ENCODE results near the gene FKBP1B.
"Not testable (repeated sequence)": the region's sequence is repeated elsewhere in the genome, so short reads cannot be mapped to it uniquely, and the experiment has no call there.

The FKBP1B gene

GRCh38 chr2:24024018-24024417 is 25.5 kb upstream of the FKBP1B start:
- no peak overlapping the region for H3K4me2 ChIP-seq (ENCODE audit: low read length)
- H3K36me3 ChIP-seq (ENCODE audit: insufficient read depth, low read length), result peaks cover 19% of the 10 kb centered on the region
- H3K9ac ChIP-seq (ENCODE audit: low read depth, low read length), result no peak overlapping the region
- peaks cover 8% of the 10 kb centered on the region for H3K4me1 ChIP-seq (ENCODE audit: control insufficient read depth, insufficient read depth, low read length)
- no peaks in the 10 kb centered on the region for H3K27me3 ChIP-seq (ENCODE audit: control insufficient read depth, insufficient read depth, low read length)
- H3K4me3 ChIP-seq (ENCODE audit: low read length), result no peak overlapping the region
- H3K9me3 ChIP-seq (replicated peaks; ENCODE audit: low read length), result no peaks in the 10 kb centered on the region

- no peak overlapping the region for H3K4me3 ChIP-seq (ENCODE audit: low read length)
- no peaks in the 10 kb centered on the region for H3K27me3 ChIP-seq (ENCODE audit: control insufficient read depth, insufficient read depth, low read length)
- peaks cover 8% of the 10 kb centered on the region for H3K4me1 ChIP-seq (ENCODE audit: control insufficient read depth, insufficient read depth, low read length)
- peaks cover 30% of the 10 kb centered on the region for H3K36me3 ChIP-seq (ENCODE audit: insufficient read depth, low read length)
- H3K9ac ChIP-seq (ENCODE audit: low read depth, low read length), result no peak overlapping the region
- H3K4me2 ChIP-seq (ENCODE audit: low read length), result no peak overlapping the region
- no peaks in the 10 kb centered on the region for H3K9me3 ChIP-seq (replicated peaks; ENCODE audit: low read length)
These were observed 24.4 kb upstream of the FKBP1B start for GRCh38 chr2:24024996-24025663.

- Histone ChIP-seq H3K9ac (ENCODE audit: low read depth, low read length) (no peak overlapping the region), H3K36me3 (ENCODE audit: insufficient read depth, low read length) (peaks cover 40% of the 10 kb centered on the region), H3K4me1 (ENCODE audit: control insufficient read depth, insufficient read depth, low read length) (peaks cover 17% of the 10 kb centered on the region), H3K4me3 (ENCODE audit: low read length) (no peak overlapping the region), H3K9me3 (replicated peaks; ENCODE audit: low read length) (no peaks in the 10 kb centered on the region), H3K27me3 (ENCODE audit: control insufficient read depth, insufficient read depth, low read length) (no peaks in the 10 kb centered on the region), H3K4me2 (ENCODE audit: low read length) (no peak overlapping the region)
These were observed 23.3 kb upstream of the FKBP1B start for GRCh38 chr2:24026233-24026632.

GRCh38 chr2:24038786-24039499 is 10.6 kb upstream of the FKBP1B start:
- H3K9me3 ChIP-seq (replicated peaks; ENCODE audit: low read length), result no peaks in the 10 kb centered on the region
- H3K27me3 ChIP-seq (ENCODE audit: control insufficient read depth, insufficient read depth, low read length), result no peaks in the 10 kb centered on the region

GRCh38 chr2:24040511-24040910 is 9.0 kb upstream of the FKBP1B start:
- Histone ChIP-seq H3K36me3 (ENCODE audit: insufficient read depth, low read length) (peaks cover 25% of the 10 kb centered on the region), H3K4me1 (ENCODE audit: control insufficient read depth, insufficient read depth, low read length) (no peaks in the 10 kb centered on the region)

More at GRCh38 chr2:24038786-24039499, 10.6 kb upstream of the FKBP1B start:
- Histone ChIP-seq H3K4me1 (ENCODE audit: control insufficient read depth, insufficient read depth, low read length) (no peaks in the 10 kb centered on the region), H3K4me3 (ENCODE audit: low read length) (no peak overlapping the region), H3K9ac (ENCODE audit: low read depth, low read length) (no peak overlapping the region), H3K36me3 (ENCODE audit: insufficient read depth, low read length) (peaks cover 25% of the 10 kb centered on the region), H3K4me2 (ENCODE audit: low read length) (no peak overlapping the region)

GRCh38 chr2:24043133-24043532 is 6.4 kb upstream of the FKBP1B start:
- H3K4me3 ChIP-seq (ENCODE audit: low read length); H3K4me2 ChIP-seq (ENCODE audit: low read length); H3K9ac ChIP-seq (ENCODE audit: low read depth, low read length); H3K9me3 ChIP-seq (replicated peaks; ENCODE audit: low read length); H3K27me3 ChIP-seq (ENCODE audit: control insufficient read depth, insufficient read depth, low read length): not testable (repeated sequence)
- H3K36me3 ChIP-seq (ENCODE audit: insufficient read depth, low read length), result peaks cover 14% of the 10 kb centered on the region
- H3K4me1 ChIP-seq (ENCODE audit: control insufficient read depth, insufficient read depth, low read length), result peaks cover 10% of the 10 kb centered on the region

More at GRCh38 chr2:24040511-24040910, 9.0 kb upstream of the FKBP1B start:
- Histone ChIP-seq H3K27me3 (ENCODE audit: control insufficient read depth, insufficient read depth, low read length) (no peaks in the 10 kb centered on the region), H3K4me2 (ENCODE audit: low read length) (no peak overlapping the region), H3K4me3 (ENCODE audit: low read length) (no peak overlapping the region), H3K9me3 (replicated peaks; ENCODE audit: low read length) (no peaks in the 10 kb centered on the region), H3K9ac (ENCODE audit: low read depth, low read length) (no peak overlapping the region)

GRCh38 chr2:24045511-24046508 is 3.7 kb upstream of the FKBP1B start:
- no peaks in the 10 kb centered on the region for H3K9me3 ChIP-seq (replicated peaks; ENCODE audit: low read length)
- peak overlapping the region; percentile 83 for H3K4me3 ChIP-seq (ENCODE audit: low read length)
- peak overlapping the region; percentile 83 for H3K9ac ChIP-seq (ENCODE audit: low read depth, low read length)
- H3K4me2 ChIP-seq (ENCODE audit: low read length), result peak overlapping the region; percentile 79
- H3K36me3 ChIP-seq (ENCODE audit: insufficient read depth, low read length), result no peaks in the 10 kb centered on the region
- peaks cover 15% of the 10 kb centered on the region for H3K4me1 ChIP-seq (ENCODE audit: control insufficient read depth, insufficient read depth, low read length)
- H3K27me3 ChIP-seq (ENCODE audit: control insufficient read depth, insufficient read depth, low read length), result no peaks in the 10 kb centered on the region

GRCh38 chr2:24046599-24046929 is 3.0 kb upstream of the FKBP1B start:
- no peaks in the 10 kb centered on the region for H3K27me3 ChIP-seq (ENCODE audit: control insufficient read depth, insufficient read depth, low read length)
- peak overlapping the region; percentile 83 for H3K4me3 ChIP-seq (ENCODE audit: low read length)
- H3K4me2 ChIP-seq (ENCODE audit: low read length), result peak overlapping the region; percentile 79
- peak overlapping the region; percentile 83 for H3K9ac ChIP-seq (ENCODE audit: low read depth, low read length)
- H3K4me1 ChIP-seq (ENCODE audit: control insufficient read depth, insufficient read depth, low read length), result peaks cover 15% of the 10 kb centered on the region
- no peaks in the 10 kb centered on the region for H3K9me3 ChIP-seq (replicated peaks; ENCODE audit: low read length)
- H3K36me3 ChIP-seq (ENCODE audit: insufficient read depth, low read length), result no peaks in the 10 kb centered on the region

GRCh38 chr2:24046930-24047702 is 2.4 kb upstream of the FKBP1B start, which contains the start of gene WDCP:
Gene WDCP, minus strand, starts transcription at chr2:24047391. Its CDS starts 7,897 bp downstream, at chr2:24039494.
- peak within 1 kb of the TSS; percentile 83 for H3K4me3 ChIP-seq (ENCODE audit: low read length)
- no peaks in the 10 kb centered on the region for H3K36me3 ChIP-seq (ENCODE audit: insufficient read depth, low read length)
- H3K9me3 ChIP-seq (replicated peaks; ENCODE audit: low read length), result no peaks in the 10 kb centered on the region
- H3K27me3 ChIP-seq (ENCODE audit: control insufficient read depth, insufficient read depth, low read length), result no peaks in the 10 kb centered on the region
- H3K4me2 ChIP-seq (ENCODE audit: low read length), result peak within 1 kb of the TSS; percentile 79
- H3K9ac ChIP-seq (ENCODE audit: low read depth, low read length), result peak within 1 kb of the TSS; percentile 83
- H3K4me1 ChIP-seq (ENCODE audit: control insufficient read depth, insufficient read depth, low read length), result peaks cover 15% of the 10 kb centered on the region

GRCh38 chr2:24047703-24048033 is 1.9 kb upstream of the FKBP1B start:
- no peaks in the 10 kb centered on the region for H3K36me3 ChIP-seq (ENCODE audit: insufficient read depth, low read length)
- H3K27me3 ChIP-seq (ENCODE audit: control insufficient read depth, insufficient read depth, low read length), result no peaks in the 10 kb centered on the region
- peak overlapping the region; percentile 62 for H3K4me2 ChIP-seq (ENCODE audit: low read length)
- no peak overlapping the region for H3K9ac ChIP-seq (ENCODE audit: low read depth, low read length)
- H3K9me3 ChIP-seq (replicated peaks; ENCODE audit: low read length), result no peaks in the 10 kb centered on the region
- H3K4me3 ChIP-seq (ENCODE audit: low read length), result peak overlapping the region; percentile 17
- H3K4me1 ChIP-seq (ENCODE audit: control insufficient read depth, insufficient read depth, low read length), result peaks cover 15% of the 10 kb centered on the region

Measured in skeletal muscle satellite cell (primary cell).